ENCODE data around the gene VTI1B.
"Not testable (repeated sequence)": the region's sequence is repeated elsewhere in the genome, so short reads cannot be mapped to it uniquely, and the experiment has no call there.

VTI1B gene

DNA sequence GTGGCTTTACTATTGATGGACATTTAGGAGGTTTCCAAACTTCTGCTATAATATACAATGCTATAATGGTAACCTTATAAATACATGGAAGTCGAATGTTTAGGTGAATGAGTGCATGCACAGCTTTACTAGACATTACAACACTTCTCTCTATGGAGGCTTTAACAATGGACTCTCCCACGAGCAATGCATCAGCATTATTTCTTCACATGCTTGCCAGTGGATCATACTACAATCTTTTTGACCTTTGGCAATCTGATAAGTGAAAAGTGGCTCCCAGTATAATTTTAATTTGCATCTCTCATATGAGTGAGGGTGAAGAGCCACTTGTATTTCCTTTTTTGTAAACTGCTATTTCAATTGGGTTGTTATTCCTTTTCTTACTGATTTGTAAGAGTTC lies 45.4 kb upstream of the VTI1B start:
- peaks cover 35% of the 10 kb centered on the region for H3K27me3 ChIP-seq (ENCODE audit: control insufficient read depth, low read length)
- H3K36me3 ChIP-seq (ENCODE audit: control insufficient read depth, low read length), result no peaks in the 10 kb centered on the region
- H3K27ac ChIP-seq (ENCODE audit: low read depth, low read length), result no peak overlapping the region
- no peak overlapping the region for H3K4me3 ChIP-seq (ENCODE audit: low read length)
- H3K9me3 ChIP-seq (ENCODE audit: control insufficient read depth, insufficient read depth, low read length), result no peaks in the 10 kb centered on the region
- no peaks in the 10 kb centered on the region for H3K4me1 ChIP-seq (ENCODE audit: control insufficient read depth, low read length)
- TF ChIP-seq EZH2phosphoT487 (IDR thresholded peaks at IDR 0.05; ENCODE audit: borderline replicate concordance, low read length), result no peak
- TF ChIP-seq, protein P1, sequence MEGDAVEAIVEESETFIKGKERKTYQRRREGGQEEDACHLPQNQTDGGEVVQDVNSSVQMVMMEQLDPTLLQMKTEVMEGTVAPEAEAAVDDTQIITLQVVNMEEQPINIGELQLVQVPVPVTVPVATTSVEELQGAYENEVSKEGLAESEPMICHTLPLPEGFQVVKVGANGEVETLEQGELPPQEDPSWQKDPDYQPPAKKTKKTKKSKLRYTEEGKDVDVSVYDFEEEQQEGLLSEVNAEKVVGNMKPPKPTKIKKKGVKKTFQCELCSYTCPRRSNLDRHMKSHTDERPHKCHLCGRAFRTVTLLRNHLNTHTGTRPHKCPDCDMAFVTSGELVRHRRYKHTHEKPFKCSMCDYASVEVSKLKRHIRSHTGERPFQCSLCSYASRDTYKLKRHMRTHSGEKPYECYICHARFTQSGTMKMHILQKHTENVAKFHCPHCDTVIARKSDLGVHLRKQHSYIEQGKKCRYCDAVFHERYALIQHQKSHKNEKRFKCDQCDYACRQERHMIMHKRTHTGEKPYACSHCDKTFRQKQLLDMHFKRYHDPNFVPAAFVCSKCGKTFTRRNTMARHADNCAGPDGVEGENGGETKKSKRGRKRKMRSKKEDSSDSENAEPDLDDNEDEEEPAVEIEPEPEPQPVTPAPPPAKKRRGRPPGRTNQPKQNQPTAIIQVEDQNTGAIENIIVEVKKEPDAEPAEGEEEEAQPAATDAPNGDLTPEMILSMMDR (IDR thresholded peaks at IDR 0.05; ENCODE audit: low read depth, low read length, poor library complexity, severe bottlenecking), result no peak
- no peaks in the 10 kb centered on the region for H4K20me1 ChIP-seq (ENCODE audit: control insufficient read depth, insufficient read depth, low read depth, low read length)
- H3K79me2 ChIP-seq (ENCODE audit: control insufficient read depth, low read length), result no peaks in the 10 kb centered on the region
- no peak overlapping the region for H3K4me2 ChIP-seq (ENCODE audit: low read length)
- no peaks in the 10 kb centered on the region for H3F3A ChIP-seq (ENCODE audit: control insufficient read depth, insufficient read depth)
- no peaks in the 10 kb centered on the region for H3K9me2 ChIP-seq (replicated peaks; ENCODE audit: control insufficient read depth, low read length)

DNA sequence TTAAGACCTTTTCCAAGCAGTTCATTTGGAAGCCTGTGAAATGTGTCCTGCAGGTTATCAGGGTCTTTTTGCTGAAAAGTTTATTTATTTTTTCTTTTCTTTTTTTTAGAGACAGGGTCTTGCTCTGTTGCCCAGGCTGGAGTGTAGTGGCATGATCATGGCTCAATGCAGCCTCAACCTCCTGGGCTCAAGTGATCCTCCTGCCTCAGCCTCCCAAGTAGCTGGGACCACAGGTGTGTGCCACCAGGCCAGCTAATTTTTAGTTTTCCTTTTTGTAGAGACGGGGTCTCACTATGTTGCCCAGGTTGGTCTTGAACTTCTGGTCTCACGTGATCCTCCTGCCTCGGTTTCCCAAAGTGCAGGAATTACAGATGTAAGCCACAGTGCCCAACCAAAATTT lies 45.0 kb upstream of the VTI1B start:
- H3K79me2 ChIP-seq (ENCODE audit: control insufficient read depth, low read length); H3K36me3 ChIP-seq (ENCODE audit: control insufficient read depth, low read length); H3K4me1 ChIP-seq (ENCODE audit: control insufficient read depth, low read length); H3K9me3 ChIP-seq (ENCODE audit: control insufficient read depth, insufficient read depth, low read length); H3K4me3 ChIP-seq (ENCODE audit: low read length); H4K20me1 ChIP-seq (ENCODE audit: control insufficient read depth, insufficient read depth, low read depth, low read length); H3F3A ChIP-seq (ENCODE audit: control insufficient read depth, insufficient read depth); H3K9me2 ChIP-seq (replicated peaks; ENCODE audit: control insufficient read depth, low read length); H3K4me2 ChIP-seq (ENCODE audit: low read length); H3K27ac ChIP-seq (ENCODE audit: low read depth, low read length): not testable (repeated sequence)
- H3K27me3 ChIP-seq (ENCODE audit: control insufficient read depth, low read length), result peaks cover 35% of the 10 kb centered on the region

DNA sequence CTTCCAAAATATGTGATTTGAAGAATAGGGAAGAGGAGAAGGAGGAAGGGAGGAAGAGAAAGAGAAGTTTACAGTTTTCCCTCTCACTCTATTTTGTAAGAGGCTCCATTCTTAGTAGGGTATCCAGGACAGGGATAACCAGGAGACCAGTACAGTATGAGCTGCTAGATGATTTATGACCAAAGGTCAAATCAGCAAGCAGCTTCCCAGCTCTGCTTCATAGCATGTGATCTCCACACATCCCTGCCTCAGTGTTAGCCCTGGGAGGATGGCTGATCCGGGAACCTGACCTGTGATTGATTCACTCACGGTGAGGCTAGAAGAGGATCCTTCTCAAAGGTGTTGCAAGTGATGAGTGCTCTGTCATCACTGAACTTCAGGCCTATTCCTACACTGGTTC lies 43.8 kb upstream of the VTI1B start:
- H3K36me3 ChIP-seq (ENCODE audit: control insufficient read depth, low read length), result no peaks in the 10 kb centered on the region
- H3K9me3 ChIP-seq (ENCODE audit: control insufficient read depth, insufficient read depth, low read length), result no peaks in the 10 kb centered on the region
- no peak overlapping the region for H3K4me2 ChIP-seq (ENCODE audit: low read length)
- H3K4me3 ChIP-seq (ENCODE audit: low read length), result no peak overlapping the region
- no peaks in the 10 kb centered on the region for H4K20me1 ChIP-seq (ENCODE audit: control insufficient read depth, insufficient read depth, low read depth, low read length)
- H3K27me3 ChIP-seq (ENCODE audit: control insufficient read depth, low read length), result peaks cover 30% of the 10 kb centered on the region
- TF ChIP-seq, protein P1 (IDR thresholded peaks at IDR 0.05; ENCODE audit: low read depth, low read length, poor library complexity, severe bottlenecking), result no peak
- no peak for TF ChIP-seq EZH2phosphoT487 (IDR thresholded peaks at IDR 0.05; ENCODE audit: borderline replicate concordance, low read length)
- H3K79me2 ChIP-seq (ENCODE audit: control insufficient read depth, low read length), result no peaks in the 10 kb centered on the region
- no peaks in the 10 kb centered on the region for H3F3A ChIP-seq (ENCODE audit: control insufficient read depth, insufficient read depth)
- H3K9me2 ChIP-seq (replicated peaks; ENCODE audit: control insufficient read depth, low read length), result no peaks in the 10 kb centered on the region
- no peaks in the 10 kb centered on the region for H3K4me1 ChIP-seq (ENCODE audit: control insufficient read depth, low read length)
- no peak overlapping the region for H3K27ac ChIP-seq (ENCODE audit: low read depth, low read length)

DNA sequence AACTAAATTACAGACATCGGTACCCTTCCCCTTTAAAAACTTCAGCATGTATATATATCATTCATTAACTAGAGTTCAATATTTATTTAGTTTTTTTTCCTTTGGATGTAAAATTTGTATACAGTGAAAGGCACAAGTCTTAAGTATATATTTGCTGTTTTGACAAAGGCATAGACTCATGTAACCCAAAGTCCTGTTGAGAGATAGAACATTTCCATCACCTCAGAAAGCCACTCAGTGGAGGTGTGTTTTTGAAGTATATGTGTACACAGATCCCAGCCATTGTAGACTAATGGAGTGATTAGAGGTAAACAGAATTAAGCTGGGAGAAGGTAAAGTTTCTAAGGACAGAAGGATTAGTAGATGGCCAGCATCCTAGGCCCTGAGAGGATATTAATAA lies 42.6 kb upstream of the VTI1B start:
- TF ChIP-seq, protein P1 (IDR thresholded peaks at IDR 0.05; ENCODE audit: low read depth, low read length, poor library complexity, severe bottlenecking), result no peak
- no peak for TF ChIP-seq EZH2phosphoT487 (IDR thresholded peaks at IDR 0.05; ENCODE audit: borderline replicate concordance, low read length)
- H4K20me1 ChIP-seq (ENCODE audit: control insufficient read depth, insufficient read depth, low read depth, low read length), result no peaks in the 10 kb centered on the region
- H3K79me2 ChIP-seq (ENCODE audit: control insufficient read depth, low read length), result no peaks in the 10 kb centered on the region
- no peak overlapping the region for H3K4me2 ChIP-seq (ENCODE audit: low read length)
- no peaks in the 10 kb centered on the region for H3F3A ChIP-seq (ENCODE audit: control insufficient read depth, insufficient read depth)
- no peak overlapping the region for H3K4me3 ChIP-seq (ENCODE audit: low read length)
- H3K36me3 ChIP-seq (ENCODE audit: control insufficient read depth, low read length), result no peaks in the 10 kb centered on the region
- no peak overlapping the region for H3K27ac ChIP-seq (ENCODE audit: low read depth, low read length)
- no peaks in the 10 kb centered on the region for H3K4me1 ChIP-seq (ENCODE audit: control insufficient read depth, low read length)
- H3K27me3 ChIP-seq (ENCODE audit: control insufficient read depth, low read length), result peaks cover 20% of the 10 kb centered on the region
- H3K9me3 ChIP-seq (ENCODE audit: control insufficient read depth, insufficient read depth, low read length), result no peaks in the 10 kb centered on the region
- no peaks in the 10 kb centered on the region for H3K9me2 ChIP-seq (replicated peaks; ENCODE audit: control insufficient read depth, low read length)

All from DOHH2 (cell line).